ENCODE measurements around the gene KCTD20.

GRCh38 chr6:36455486-36456027 is 12.8 kb downstream of the KCTD20 start:
- TF ChIP-seq CTCF (IDR thresholded peaks at IDR 0.05) (no peak), POLR2A (IDR thresholded peaks at IDR 0.05; ENCODE audit: low read depth) (no peak)
